Ramos (cell line): ENCODE data around the gene RAB11FIP5.

Source experiments
- in situ Hi-C: fragments of 300-500 bp; cut with MboI; formaldehyde crosslinking; loops from one replicate; pipeline ENCODE4 v1.14.3; 2022; ENCODE audit warnings: low sequenced_read_pairs; ENCODE audit not compliant: unreplicated experiment

Gene RAB11FIP5

GRCh38 chr2:73087311-73087710 is 25.4 kb downstream of the RAB11FIP5 start:
- in situ Hi-C loops, result loop anchor here (10.0 kb wide), 1 partner anchor 87 kb away; no protein-coding TSS in a partner anchor

GRCh38 chr2:73085691-73086090 is 27.1 kb downstream of the RAB11FIP5 start:
- in situ Hi-C loops, result loop anchor here (10.0 kb wide), 1 partner anchor 89 kb away; no protein-coding TSS in a partner anchor

DNA sequence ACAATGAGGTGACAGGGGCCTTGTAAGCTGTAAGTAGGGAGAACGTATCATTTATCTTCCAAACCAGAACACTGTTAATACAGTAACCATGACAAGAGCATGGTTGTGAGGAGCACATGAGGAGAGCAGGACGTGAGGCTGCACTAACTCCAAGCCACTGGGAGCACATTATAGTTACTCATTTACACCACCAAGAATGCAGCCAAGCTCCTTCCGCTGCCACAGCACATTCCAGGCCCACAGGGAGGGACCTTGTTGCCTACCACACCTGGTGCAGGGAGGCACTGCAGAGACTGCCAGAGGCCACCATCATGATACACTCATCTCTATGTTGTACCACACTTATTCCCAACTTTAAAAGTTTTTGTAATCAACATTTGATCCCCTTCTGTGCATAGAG is 27.8 kb downstream of the RAB11FIP5 start:
- in situ Hi-C loops, result loop anchor here (10.0 kb wide), 1 partner anchor 90 kb away; no protein-coding TSS in a partner anchor

DNA sequence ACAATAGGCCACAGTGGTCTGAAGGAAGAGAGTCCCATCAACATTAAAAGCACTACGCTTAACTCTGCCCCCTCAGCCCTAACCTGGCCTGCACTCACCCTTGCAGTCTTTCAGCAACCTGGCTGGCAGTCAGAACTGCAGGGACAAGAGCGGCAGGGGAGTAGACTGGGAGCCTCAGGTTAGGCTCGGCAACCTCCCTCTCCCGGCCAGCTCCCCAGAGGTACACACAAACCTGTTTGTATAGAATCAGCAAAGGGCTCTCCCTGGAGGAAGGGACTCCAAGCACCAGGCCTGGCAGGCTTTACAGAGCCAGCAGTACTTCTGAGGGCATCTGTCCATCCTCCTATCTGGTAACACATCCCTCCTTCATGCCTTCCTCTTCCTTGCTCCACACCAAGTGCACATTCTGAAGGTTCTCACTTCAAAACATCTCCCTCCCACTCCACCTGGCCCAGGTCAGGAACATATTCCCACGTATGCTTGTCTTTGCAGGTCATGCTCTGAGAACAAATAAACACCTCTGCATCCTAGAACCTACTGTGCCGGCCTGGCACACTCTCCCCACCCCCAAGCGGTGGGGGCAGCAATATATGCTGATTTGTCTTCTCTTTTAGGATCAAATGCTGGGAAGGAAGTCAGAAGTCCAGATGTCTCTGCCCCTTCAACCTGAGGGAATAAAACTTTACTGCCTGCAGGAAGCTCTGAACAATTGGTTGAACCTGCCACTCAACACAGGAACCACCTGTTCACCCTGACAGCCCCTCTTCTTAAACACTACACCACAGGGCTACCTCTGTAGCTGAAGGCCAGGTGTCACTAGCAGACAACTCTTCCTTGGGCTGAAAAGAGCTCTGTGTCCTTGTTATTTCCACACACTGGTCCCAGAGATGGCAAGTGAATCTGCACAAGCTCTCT is 28.6 kb downstream of the RAB11FIP5 start:
- in situ Hi-C loops, result loop anchor here (10.0 kb wide), 1 partner anchor 91 kb away; no protein-coding TSS in a partner anchor

DNA sequence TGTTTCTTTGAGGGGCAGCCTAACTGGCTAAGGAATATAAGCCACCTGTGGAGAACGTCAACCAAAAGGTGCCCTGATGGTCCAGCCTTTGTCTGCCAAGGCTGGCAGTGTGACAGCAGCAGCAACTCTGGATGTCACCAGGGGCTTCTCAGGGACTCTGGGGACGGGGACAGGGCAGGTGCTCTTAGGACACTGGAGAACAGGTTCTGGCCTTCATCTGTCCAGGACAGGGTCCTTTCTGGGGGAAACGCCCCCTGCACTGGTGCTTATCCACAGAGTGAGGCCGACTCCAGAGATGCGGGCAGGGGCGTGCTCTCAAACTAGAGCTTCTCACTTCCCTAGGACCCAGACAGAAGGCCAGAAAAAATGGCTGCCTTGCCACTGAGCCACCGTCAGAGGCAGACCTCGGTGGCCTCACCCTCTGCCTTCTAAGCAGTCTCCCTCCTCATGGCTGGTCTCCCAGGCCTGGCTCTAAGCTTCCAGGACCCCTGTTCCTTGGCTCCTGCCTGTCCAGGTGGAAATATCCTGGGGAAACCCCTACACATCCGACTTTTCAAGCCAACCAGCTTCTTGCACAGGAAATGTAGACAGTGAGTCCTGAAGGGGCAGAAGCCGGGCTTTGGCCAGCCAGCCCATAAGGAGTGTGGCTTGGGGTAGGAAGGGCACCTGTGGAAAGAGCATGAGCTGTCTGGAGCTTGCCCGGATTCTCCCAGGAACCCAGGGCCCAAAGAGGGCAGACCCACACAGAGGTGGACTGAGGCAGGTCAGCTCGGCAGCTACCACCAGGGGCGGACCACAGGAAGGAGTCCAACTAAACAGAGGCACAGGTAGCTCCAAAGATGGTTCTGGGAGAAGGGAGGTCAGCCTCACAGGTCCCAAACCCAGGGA is 30.0 kb downstream of the RAB11FIP5 start:
- in situ Hi-C loops, result loop anchor here (10.0 kb wide), 1 partner anchor 92 kb away; no protein-coding TSS in a partner anchor

DNA sequence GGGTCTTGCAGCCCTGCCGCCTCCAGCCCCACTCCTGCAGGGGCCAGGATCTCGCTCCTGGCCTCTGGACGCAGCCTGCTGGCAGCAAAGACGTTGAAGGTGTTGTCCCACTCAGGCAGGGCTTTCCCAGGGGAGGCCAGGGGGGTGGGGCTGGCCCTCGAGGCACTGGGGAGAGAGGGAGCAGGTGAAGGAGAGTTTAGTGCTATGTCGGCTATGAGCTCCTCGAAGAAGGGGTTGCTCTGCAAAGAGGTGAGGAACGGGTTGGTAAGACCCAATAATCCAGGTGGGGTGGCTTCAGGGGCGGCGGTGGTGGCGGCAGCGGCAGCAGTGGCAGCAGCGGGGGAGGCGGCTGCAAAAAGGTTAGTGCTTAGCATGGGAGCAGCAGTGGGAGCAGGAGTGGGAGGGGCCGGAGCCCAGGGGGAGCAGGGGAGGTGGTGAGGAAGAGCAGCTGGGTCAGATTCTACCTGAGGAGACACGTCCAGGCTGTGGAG is 31.5 kb downstream of the RAB11FIP5 start:
- in situ Hi-C loops, result loop anchor here (10.0 kb wide), 1 partner anchor 94 kb away; no protein-coding TSS in a partner anchor

DNA sequence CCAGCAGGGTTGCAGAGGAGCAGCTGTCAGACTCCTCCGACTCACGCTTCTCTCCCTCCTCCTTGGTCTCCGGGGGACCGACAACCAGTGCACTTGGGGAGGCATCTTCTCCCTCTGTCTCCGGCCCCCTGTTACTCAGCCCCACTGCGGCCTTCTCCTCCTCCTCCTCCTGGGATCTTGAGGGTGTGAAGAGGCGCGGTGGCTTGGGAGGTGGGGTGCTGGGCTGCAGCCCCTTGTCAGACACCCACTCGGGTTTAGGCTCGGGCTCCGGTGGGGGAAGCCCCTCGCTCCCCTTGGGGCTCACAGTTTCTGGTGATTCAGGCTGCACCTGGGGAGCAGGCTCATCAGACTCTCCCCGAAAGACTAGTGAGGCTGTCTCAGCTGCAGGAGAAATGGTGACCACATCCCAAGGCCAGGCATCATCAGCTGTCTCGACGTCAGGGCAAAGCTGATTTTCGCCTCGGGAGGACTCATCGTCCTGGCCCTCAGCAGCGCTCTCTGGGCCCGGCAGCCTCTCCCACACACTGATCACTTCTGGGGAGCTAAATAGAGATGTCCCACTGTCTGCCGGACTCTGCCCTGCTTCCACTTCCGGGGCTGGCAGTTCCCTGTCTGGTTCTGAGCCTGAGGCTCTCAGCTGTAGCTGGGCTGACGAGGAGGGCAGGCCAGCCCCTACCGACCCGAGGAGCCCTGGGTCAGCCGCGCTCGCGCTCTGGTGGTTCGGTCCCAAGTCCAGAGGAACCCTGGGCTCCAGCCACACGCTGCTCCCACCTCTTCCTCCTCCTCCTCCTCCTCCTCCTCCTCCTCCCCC is 32.2 kb downstream of the RAB11FIP5 start:
- in situ Hi-C loops, result loop anchor here (10.0 kb wide), 1 partner anchor 94 kb away; no protein-coding TSS in a partner anchor

DNA sequence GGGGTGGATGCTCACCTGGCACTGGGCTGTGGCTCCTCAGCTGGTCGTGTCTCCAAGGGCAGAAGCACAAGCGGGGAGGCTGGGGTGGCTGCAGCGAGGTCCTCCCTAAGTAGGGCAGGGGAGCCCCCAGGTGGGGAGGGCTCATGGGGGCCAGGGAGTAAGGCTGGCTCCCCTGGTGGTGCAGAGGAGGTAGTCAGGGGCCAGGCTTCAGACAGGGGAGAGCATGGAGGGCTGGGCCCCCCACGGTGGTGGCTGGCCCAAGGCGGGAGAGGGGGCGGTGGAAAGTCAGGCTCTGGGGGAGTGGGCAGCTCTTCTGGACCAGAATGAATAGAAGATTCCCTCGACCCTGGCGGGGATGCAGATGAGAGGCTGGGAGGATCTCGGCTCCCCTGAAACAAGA is 33.1 kb downstream of the RAB11FIP5 start:
- in situ Hi-C loops, result loop anchor here (10.0 kb wide), 1 partner anchor 95 kb away; no protein-coding TSS in a partner anchor

DNA sequence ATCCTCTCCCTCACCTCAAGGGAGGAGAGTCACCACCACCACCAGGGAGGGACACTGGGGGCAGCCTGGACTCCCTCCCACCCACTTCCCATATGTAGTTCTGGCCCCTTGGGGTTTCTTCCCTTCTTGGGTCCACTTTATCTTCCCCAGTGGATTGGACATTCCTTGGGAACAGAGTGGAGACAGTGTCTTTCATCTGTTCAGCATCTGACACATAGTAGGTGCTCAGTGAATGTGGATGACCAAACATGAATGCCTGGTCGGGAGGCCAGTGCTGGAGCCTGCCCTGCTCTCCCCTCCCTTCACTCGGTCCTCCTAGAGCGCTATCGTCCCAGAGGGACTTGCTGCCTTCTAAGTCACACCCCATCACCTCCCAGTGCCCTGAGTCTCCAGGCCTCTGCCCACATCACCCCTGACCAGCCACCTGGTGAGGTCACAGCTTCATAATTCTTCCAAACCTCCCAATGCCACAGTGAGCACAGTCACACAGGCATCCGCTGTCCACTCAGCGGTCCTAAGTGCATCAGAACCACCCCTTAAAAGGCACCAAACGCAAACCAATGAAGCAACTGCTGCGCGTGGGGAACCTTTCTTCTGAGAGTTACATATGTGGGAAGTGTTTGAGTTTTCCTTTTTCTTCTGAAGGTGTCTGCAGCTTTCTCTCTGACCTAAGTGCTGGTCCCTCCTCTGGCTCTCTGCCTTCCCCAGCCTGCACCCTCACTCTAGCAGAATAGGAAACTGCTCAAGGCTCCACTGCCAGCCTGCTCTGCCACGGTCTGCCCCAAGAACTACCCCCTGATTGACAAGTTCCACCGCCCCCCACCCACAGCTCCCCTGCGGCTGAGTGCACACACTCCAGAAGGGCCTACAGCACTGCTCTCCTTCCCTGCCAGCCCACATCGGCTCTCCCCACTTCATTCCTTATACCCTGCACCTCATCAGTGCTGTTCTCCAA is 34.0 kb downstream of the RAB11FIP5 start:
- in situ Hi-C loops, result no loop called here

DNA sequence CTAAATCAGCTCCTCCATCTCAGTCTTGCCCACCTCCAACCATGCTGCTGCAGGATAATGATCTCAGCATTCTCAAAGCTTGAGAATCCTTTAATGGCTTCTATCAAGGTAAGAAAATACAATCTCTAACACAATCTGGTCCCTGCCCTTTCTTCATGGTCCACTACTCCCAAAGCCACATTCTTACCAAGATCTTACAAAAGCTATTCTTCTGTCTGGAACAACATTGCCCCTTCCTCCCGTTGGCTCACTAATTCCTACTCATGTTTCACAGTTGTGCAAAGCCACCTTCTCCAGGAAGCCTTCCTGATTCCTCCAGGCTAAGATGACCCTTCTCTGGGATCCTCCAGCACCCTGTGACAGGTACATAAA is 35.3 kb downstream of the RAB11FIP5 start:
- in situ Hi-C loops, result no loop called here

GRCh38 chr2:73076701-73077423 is 35.9 kb downstream of the RAB11FIP5 start:
- in situ Hi-C loops, result no loop called here

DNA sequence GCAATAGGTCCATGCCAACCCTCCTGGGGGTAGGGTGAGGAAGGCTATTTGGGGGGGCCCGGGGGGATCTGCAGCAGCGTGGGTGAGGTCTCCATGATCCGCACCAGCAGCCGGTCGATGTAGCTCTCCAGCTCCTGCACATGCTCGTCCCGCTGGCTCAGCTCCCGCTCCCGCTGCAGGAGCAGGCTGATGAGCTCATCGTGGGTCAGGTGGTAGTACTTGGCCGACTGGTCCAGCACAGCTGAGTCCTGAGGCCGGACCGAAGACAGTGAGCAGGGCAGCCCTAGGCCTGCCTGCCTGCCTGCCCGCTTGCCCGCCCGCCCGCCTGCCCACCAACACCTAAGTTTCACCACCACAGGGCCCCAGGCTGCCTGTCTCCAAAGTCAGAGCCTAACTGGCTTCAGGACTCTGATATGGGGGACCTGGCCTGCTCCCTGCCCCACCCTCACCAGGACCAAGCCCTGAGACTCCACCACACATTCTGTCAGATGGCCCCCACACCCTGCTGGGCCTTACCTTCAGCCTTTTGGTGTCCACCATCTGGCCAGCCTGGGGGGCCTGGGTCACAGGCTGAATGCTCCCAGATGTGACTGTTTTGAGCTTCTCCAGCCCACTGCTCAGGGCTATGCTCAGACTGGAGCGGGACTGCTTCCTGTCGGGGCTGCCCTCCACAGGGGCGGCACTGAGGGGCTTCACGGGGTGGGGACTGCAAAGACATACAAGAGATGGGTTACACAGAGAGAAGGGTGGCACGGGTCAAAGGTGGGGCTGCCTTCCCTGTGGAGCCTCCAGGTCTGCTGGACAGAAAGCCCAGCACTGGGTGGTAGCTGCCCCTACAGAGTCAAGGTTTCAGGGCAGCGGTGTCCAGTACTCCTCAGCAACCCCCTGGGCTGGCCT is 37.0 kb downstream of the RAB11FIP5 start:
- in situ Hi-C loops, result no loop called here

- in situ Hi-C loops, result no loop called here
Measured at GRCh38 chr2:73074110-73075069, 38.4 kb downstream of the RAB11FIP5 start.

- in situ Hi-C loops, result no loop called here
Measured at GRCh38 chr2:73072416-73072815, 40.3 kb downstream of the RAB11FIP5 start.

DNA sequence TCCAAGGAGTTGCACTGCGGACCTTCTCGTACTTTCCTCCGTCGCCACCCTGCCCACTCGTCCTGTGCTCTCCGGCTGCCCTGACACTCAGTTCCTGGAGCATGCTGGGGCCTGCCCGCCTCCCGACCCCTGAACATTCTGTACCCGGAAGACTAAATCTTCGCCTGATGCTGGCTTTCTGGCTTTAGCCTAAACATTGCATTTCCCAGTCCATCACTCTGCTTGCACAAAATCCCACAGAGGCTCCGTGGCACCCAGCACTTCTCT is 40.7 kb downstream of the RAB11FIP5 start:
- in situ Hi-C loops, result no loop called here
